K562 (cell line): ENCODE results near the gene RPS19BP1. TPM values are rescaled to one million over a fixed set of nuclear protein-coding genes. Genes with fewer than 3 reads are reported as not detected.

Source experiments
- ATAC-seq: fragments of 200-7000 bp; cut with Tn5 transposase; 3 replicates; pipeline ENCODE4 v1.9.1; 2020; ENCODE audit warnings: moderate library complexity
- BruUV-seq: library from RNA; stranded (reverse); fragments of 400-500 nt; replicated peaks from 2 replicates; lab custom pipeline; 2021; lab: Mats Ljungman, UMichigan
- CTCF ChIA-PET: fragments of 300-600 bp; formaldehyde crosslinking; extraction: SDS; loops from one replicate; lab custom pipeline; 2021; ENCODE audit warnings: low intra/inter-chr PET ratio; lab: Yijun Ruan, JAX
- POLR2A ChIA-PET: fragments of 300-600, 350-650 bp; sonication (Branson Sonifier 250); formaldehyde crosslinking; extraction: SDS; loops from one replicate; lab custom pipeline; 2021; ENCODE audit warnings: antibody characterized with exemption, inconsistent platforms; lab: Yijun Ruan, JAX
- DNase-seq, 4 experiments: peaks; one replicate each; pipeline versions ENCODE4 v3.0.0 to v3.0.0-alpha.2; 2011 to 2018; ENCODE audit warnings: low spot score in 3 of 4, mixed read lengths in 3 of 4; ENCODE audit errors: extremely low read depth in 1 of 4
- FAIRE-seq: peaks from 2 replicates; lab custom pipeline; 2011; peaks lifted over from hg19 to GRCh38; lab: Jason Lieb, UNC
- H2AFZ ChIP-seq: 2 replicates; pipeline ENCODE4 v1.6.0; 2011; ENCODE audit warnings: low read depth, low read length, control low read depth, inconsistent platforms
- H3K27ac ChIP-seq: fragments of 200-600 bp; 3 replicates; pipeline ENCODE4 v1.8.0; 2011; ENCODE audit warnings: low read depth, mild to moderate bottlenecking, control low read depth, inconsistent platforms, low read length, moderate library complexity, mixed read lengths; ENCODE audit errors: extremely low read depth
- H3K27me3 ChIP-seq, 2 experiments: fragments of 300-600 bp in 1 of 2; 2 replicates in 1 of 2; 3 replicates in 1 of 2; pipeline versions ENCODE4 v1.6.0 to v1.8.0; 2011; ENCODE audit warnings: inconsistent platforms in 2 of 2, low read length in 2 of 2, mild to moderate bottlenecking in 1 of 2, mixed read lengths in 1 of 2, moderate library complexity in 1 of 2; ENCODE audit not compliant: control insufficient read depth in 2 of 2, insufficient read depth in 2 of 2
- H3K36me3 ChIP-seq: fragments of 300-600 bp; 3 replicates; pipeline ENCODE4 v1.8.0; 2011; ENCODE audit warnings: mild to moderate bottlenecking, low read length, inconsistent platforms; ENCODE audit not compliant: control insufficient read depth, insufficient read depth
- H3K4me1 ChIP-seq, 2 experiments: fragments of 200-600 bp in 1 of 2; replicated peaks in 1 of 2; 2 replicates in 1 of 2; 3 replicates in 1 of 2; pipeline versions ENCODE4 v1.5.1 to v1.8.0; 2011; ENCODE audit warnings: inconsistent platforms in 2 of 2, low read length in 2 of 2, mild to moderate bottlenecking in 1 of 2, mixed read lengths in 1 of 2, moderate library complexity in 1 of 2; ENCODE audit not compliant: control insufficient read depth in 2 of 2, insufficient read depth in 2 of 2
- H3K4me2 ChIP-seq: 2 replicates; pipeline ENCODE4 v1.6.1; 2011; ENCODE audit warnings: low read length, control low read depth, inconsistent platforms, mixed read lengths; ENCODE audit not compliant: insufficient read depth
- H3K4me3 ChIP-seq: fragments of 200-600 bp; sonication (generic), shearing (Covaris generic); 2 replicates; pipeline ENCODE4 v1.5.1; 2016; ENCODE audit warnings: control low read depth, inconsistent platforms
- H3K79me2 ChIP-seq: fragments of 200-600 bp; 3 replicates; pipeline ENCODE4 v1.8.0; 2011; ENCODE audit warnings: low read length, inconsistent platforms; ENCODE audit not compliant: control insufficient read depth, insufficient read depth
- H3K9ac ChIP-seq, 2 experiments: 2 replicates each; pipeline versions ENCODE4 v1.6.0 to v1.6.1; 2011; ENCODE audit warnings: low read depth in 2 of 2, low read length in 2 of 2, control low read depth in 1 of 2, inconsistent platforms in 1 of 2, mild to moderate bottlenecking in 1 of 2, mixed read lengths in 1 of 2; ENCODE audit not compliant: insufficient read depth in 1 of 2
- H3K9me1 ChIP-seq: one replicate; pipeline ENCODE4 v1.6.0; 2011; ENCODE audit warnings: inconsistent platforms, mild to moderate bottlenecking, low read length, moderate library complexity; ENCODE audit not compliant: control insufficient read depth, insufficient read depth
- H3K9me3 ChIP-seq: replicated peaks from 2 replicates; pipeline ENCODE4 v1.5.1; 2011; ENCODE audit warnings: low read depth, low read length, inconsistent platforms; ENCODE audit not compliant: control insufficient read depth, insufficient read depth
- H4K20me1 ChIP-seq: replicated peaks from 2 replicates; pipeline ENCODE4 v1.6.1; 2011; ENCODE audit warnings: low read length, inconsistent platforms, mixed read lengths; ENCODE audit not compliant: control insufficient read depth, insufficient read depth
- CREB3 ChIP-seq: fragments of 450-650 bp; conservative IDR thresholded peaks from 2 replicates; pipeline ENCODE4 v1.6.1; 2016; ENCODE audit warnings: missing genetic modification characterization, low read depth, mild to moderate bottlenecking, missing compliant biosample characterization, moderate library complexity
- CTCF ChIP-seq, 3 experiments: IDR thresholded peaks in 2 of 3; conservative IDR thresholded peaks in 1 of 3; 2 replicates each; pipeline ENCODE4 v1.5.1; 2011 to 2012; ENCODE audit warnings: low read length in 3 of 3, mild to moderate bottlenecking in 3 of 3, control low read depth in 2 of 3, improper control_type of control experiment in 1 of 3, inconsistent platforms in 1 of 3, low read depth in 1 of 3, mixed read lengths in 1 of 3, moderate library complexity in 1 of 3; ENCODE audit not compliant: insufficient read depth in 2 of 3
- E2F6 ChIP-seq, 2 experiments: IDR thresholded peaks; 2 replicates each; pipeline ENCODE4 v1.6.1; 2011; ENCODE audit warnings: borderline replicate concordance in 1 of 2, control low read depth in 1 of 2, low read depth in 1 of 2, low read length in 1 of 2, mild to moderate bottlenecking in 1 of 2, mixed read lengths in 1 of 2, moderate library complexity in 1 of 2; ENCODE audit not compliant: insufficient read depth in 1 of 2, insufficient read length in 1 of 2, poor library complexity in 1 of 2, severe bottlenecking in 1 of 2; ENCODE audit errors: extremely low read depth in 1 of 2
- EHMT2 ChIP-seq: fragments of 450-650 bp; IDR thresholded peaks from 2 replicates; pipeline ENCODE4 v1.6.1; 2018; ENCODE audit warnings: antibody characterized with exemption
- KDM1A ChIP-seq, 2 experiments: fragments of 450-650 bp; IDR thresholded peaks; 2 replicates each; pipeline ENCODE4 v1.6.1; 2016; ENCODE audit warnings: mild to moderate bottlenecking in 2 of 2
- MYC ChIP-seq, 2 experiments: fragments of 250-450 bp in 1 of 2; sonication (Bioruptor Pico) in 1 of 2; IDR thresholded peaks; 2 replicates each; pipeline versions ENCODE4 v1.5.1 to v1.6.1; 2012 to 2021; ENCODE audit warnings: low read depth in 2 of 2, borderline replicate concordance in 1 of 2, improper control_type of control experiment in 1 of 2, low read length in 1 of 2, mild to moderate bottlenecking in 1 of 2, moderate library complexity in 1 of 2
- NCOA1 ChIP-seq: fragments of 450-650 bp; IDR thresholded peaks from 2 replicates; pipeline ENCODE4 v1.6.1; 2016; ENCODE audit warnings: low read depth
- NRF1 ChIP-seq, 2 experiments: fragments of 450-650 bp; IDR thresholded peaks in 1 of 2; conservative IDR thresholded peaks in 1 of 2; 2 replicates each; pipeline ENCODE4 v1.6.1; 2014; ENCODE audit warnings: mild to moderate bottlenecking in 2 of 2
- SAFB ChIP-seq: fragments of 200-400 bp; formaldehyde crosslinking; IDR thresholded peaks from 2 replicates; pipeline ENCODE4 v1.6.1; 2017; ENCODE audit warnings: low read depth, low read length, borderline replicate concordance
- SMC3 ChIP-seq: conservative IDR thresholded peaks from 2 replicates; pipeline ENCODE4 v1.6.1; 2011; ENCODE audit warnings: low read depth, low read length, improper control_type of control experiment; ENCODE audit not compliant: insufficient read depth
- TSC22D4 ChIP-seq: fragments of 450-650 bp; IDR thresholded peaks from 2 replicates; pipeline ENCODE4 v1.6.1; 2016; ENCODE audit warnings: missing genetic modification characterization, missing biosample characterization, control low read depth
- ZNF766 ChIP-seq: fragments of 200-800 bp; sonication (Bioruptor generic); conservative IDR thresholded peaks from 2 replicates; pipeline ENCODE4 v1.6.1; 2016; ENCODE audit warnings: missing genetic modification characterization, missing compliant biosample characterization
- WGBS: fragments of 100-300 bp; shearing (Covaris generic); methylation state at CpG from one replicate; pipeline ENCODE4 v1.1.6; 2016; ENCODE audit warnings: low coverage, mixed read lengths; ENCODE audit not compliant: insufficient coverage; ENCODE audit errors: missing lambda C conversion rate; 5-methylcytosine and 5-hydroxymethylcytosine counted together
- in situ Hi-C: fragments of 300-500 bp; cut with MboI; formaldehyde crosslinking; loops from 4 replicates; pipeline ENCODE4 v1.15.0; 2018; ENCODE audit warnings: inconsistent platforms, mixed read lengths
- intact Hi-C: fragments of 100-400 bp; cut with micrococcal nuclease; formaldehyde crosslinking; loops from 2 replicates; pipeline ENCODE4 v1.14.2; 2022
- polyA plus RNA-seq, 8 experiments: library from polyadenylated mRNA; depleted of rRNA in 4 of 8; stranded (reverse) in 5 of 8; unstranded in 3 of 8; fragments of >200 nt; fragmentation: Nextera tagmentation in 2 of 8; fragmentation: Illumina TruSeq in 1 of 8; extraction: Ambion mirVana in 2 of 8; extraction: Trizol in 1 of 8; gene quantifications; 2 replicates each; pipeline versions ENCODE4 v1.2.1 to v1.2.3, GENCODE V29; 2011 to 2014; ENCODE audit warnings: inconsistent platforms in 1 of 8, missing spikeins in 1 of 8
- total RNA-seq, 7 experiments: library from RNA; depleted of rRNA in 6 of 7; stranded (reverse); fragments of >200 nt in 6 of 7; fragmentation: Illumina TruSeq in 2 of 7; extraction: Trizol in 2 of 7; gene quantifications; 2 replicates each; pipeline versions ENCODE4 v1.2.1 to v1.2.3, GENCODE V29; 2011 to 2021; ENCODE audit warnings: low replicate concordance in 1 of 7
- TF ChIP-seq, protein P1 (sequence below): sonication (generic); formaldehyde crosslinking; IDR thresholded peaks from 2 replicates; pipeline ENCODE4 v1.9.0; 2022; ENCODE audit warnings: mild to moderate bottlenecking, missing genetic modification reagents
- TF ChIP-seq, protein P2 (sequence below): fragments of 450-650 bp; formaldehyde crosslinking; IDR thresholded peaks from 2 replicates; pipeline ENCODE4 v1.4.0; 2020; ENCODE audit warnings: mild to moderate bottlenecking, moderate library complexity

RPS19BP1 gene
- total and polyA plus RNA-seq, 9 of the 15 experiments (the other 6 are each of a cell fraction or from before 2014, with no cell fraction given): 3.0 to 223 (median 84.3) TPM

DNA sequence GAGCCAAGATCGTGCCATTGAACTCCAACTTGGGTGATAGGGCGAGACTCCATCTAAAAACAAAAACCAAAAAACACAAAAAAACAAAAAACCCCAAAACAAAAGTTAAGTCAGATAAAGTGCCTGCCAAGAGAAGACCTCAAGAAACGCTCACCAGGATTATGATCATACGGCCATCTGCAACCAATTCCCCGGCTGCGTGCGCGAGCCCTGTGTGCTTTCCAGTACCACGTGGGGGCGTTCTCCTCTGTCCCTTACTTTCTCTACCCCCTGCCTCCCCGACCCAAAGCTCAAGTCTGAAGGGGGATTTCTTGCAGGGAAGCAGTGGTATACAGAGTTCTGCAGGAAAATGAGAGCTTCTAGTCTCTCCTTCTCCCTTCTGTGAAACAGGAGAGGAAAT, 10.5 kb upstream of the RPS19BP1 start:
- peaks cover 0 to 6% of the 10 kb centered on the region in 2 experiments; a peak in 1 of 5 replicates for H3K4me1 ChIP-seq
- H3K27me3 ChIP-seq: peaks cover 0 to 22% of the 10 kb centered on the region in 2 experiments; a peak in 1 of 5 replicates
- no peak overlapping the region for H3K9ac ChIP-seq
- in situ Hi-C loops: loop anchor here (5.0 kb wide), 2 partner anchors 489 to 809 kb away; no protein-coding TSS in a partner anchor
- DNase-seq (peak; percentile 36 to 67 (median 54)), ATAC-seq (peak; percentile 91), FAIRE-seq (peak; percentile 84)
- ChIA-PET CTCF (no interaction called here), POLR2A (interaction anchor here (0.6 to 1.0 kb wide), 3 partner anchors 65 to 501 kb away, joined by 3 read pairs; no protein-coding TSS in a partner anchor)
- no peaks in the 10 kb centered on the region for H4K20me1 ChIP-seq
- H3K4me3 ChIP-seq: no peak overlapping the region
- H3K9me1 ChIP-seq: no peaks in the 10 kb centered on the region
- BruUV-seq: no TSS peak
- no peak overlapping the region for H2AFZ ChIP-seq
- WGBS: 16% methylated on average over 11 of the region's 11 CpGs
- H3K36me3 ChIP-seq: no peaks in the 10 kb centered on the region
- no peaks in the 10 kb centered on the region for H3K9me3 ChIP-seq
- no peak overlapping the region for H3K4me2 ChIP-seq
- intact Hi-C loops: loop anchor here (10.0 kb wide), 1 partner anchor 802 kb away; the partner anchor contains the start of gene ADSL
- H3K27ac ChIP-seq: no peak overlapping the region
- H3K79me2 ChIP-seq: no peaks in the 10 kb centered on the region
- TF ChIP-seq CTCF (IDR thresholded peaks at IDR 0.05 in 2 of 3, conservative IDR thresholded peaks at IDR 0.05 in 1 of 3; ENCODE audit: insufficient read depth in 2 of 3, low read depth in 1 of 3, low read length in 3 of 3): peak; percentile 61 to 71 (median 68)
- TF ChIP-seq KDM1A (IDR thresholded peaks at IDR 0.05): no peak
- 0 out of 2 replicates have a peak, but pooled peaks have one; percentile 56 for TF ChIP-seq EHMT2
- TF ChIP-seq CREB3 (tag): no peak
- TF ChIP-seq, protein P1, sequence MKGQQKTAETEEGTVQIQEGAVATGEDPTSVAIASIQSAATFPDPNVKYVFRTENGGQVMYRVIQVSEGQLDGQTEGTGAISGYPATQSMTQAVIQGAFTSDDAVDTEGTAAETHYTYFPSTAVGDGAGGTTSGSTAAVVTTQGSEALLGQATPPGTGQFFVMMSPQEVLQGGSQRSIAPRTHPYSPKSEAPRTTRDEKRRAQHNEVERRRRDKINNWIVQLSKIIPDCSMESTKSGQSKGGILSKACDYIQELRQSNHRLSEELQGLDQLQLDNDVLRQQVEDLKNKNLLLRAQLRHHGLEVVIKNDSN (CRISPR knock-in tag): peak; percentile 55; the same call in 1 of the 2 replicates
- TF ChIP-seq MYC (IDR thresholded peaks at IDR 0.05; ENCODE audit: low read depth, low read length): peak; percentile 40; the same call in 1 of the 2 replicates
- TF ChIP-seq MYC (CRISPR knock-in tag; IDR thresholded peaks at IDR 0.05; ENCODE audit: borderline replicate concordance, low read depth): no peak
- peak; percentile 13 to 15; a peak in 1 of 4 replicates for TF ChIP-seq NRF1 (conservative IDR thresholded peaks at IDR 0.05 in 1 of 2, IDR thresholded peaks at IDR 0.05 in 1 of 2)
- peak in 1 of 2 experiments; percentile 51 for TF ChIP-seq E2F6 (IDR thresholded peaks at IDR 0.05; ENCODE audit: borderline replicate concordance in 1 of 2, extremely low read depth in 1 of 2, insufficient read depth in 1 of 2, insufficient read length in 1 of 2, low read depth in 1 of 2, low read length in 1 of 2, poor library complexity in 1 of 2, severe bottlenecking in 1 of 2)
- TF ChIP-seq SMC3: peak; percentile 73
- TF ChIP-seq SAFB: no peak
- TF ChIP-seq TSC22D4 (tag): no peak
- no peak for TF ChIP-seq NCOA1
- TF ChIP-seq, protein P2, sequence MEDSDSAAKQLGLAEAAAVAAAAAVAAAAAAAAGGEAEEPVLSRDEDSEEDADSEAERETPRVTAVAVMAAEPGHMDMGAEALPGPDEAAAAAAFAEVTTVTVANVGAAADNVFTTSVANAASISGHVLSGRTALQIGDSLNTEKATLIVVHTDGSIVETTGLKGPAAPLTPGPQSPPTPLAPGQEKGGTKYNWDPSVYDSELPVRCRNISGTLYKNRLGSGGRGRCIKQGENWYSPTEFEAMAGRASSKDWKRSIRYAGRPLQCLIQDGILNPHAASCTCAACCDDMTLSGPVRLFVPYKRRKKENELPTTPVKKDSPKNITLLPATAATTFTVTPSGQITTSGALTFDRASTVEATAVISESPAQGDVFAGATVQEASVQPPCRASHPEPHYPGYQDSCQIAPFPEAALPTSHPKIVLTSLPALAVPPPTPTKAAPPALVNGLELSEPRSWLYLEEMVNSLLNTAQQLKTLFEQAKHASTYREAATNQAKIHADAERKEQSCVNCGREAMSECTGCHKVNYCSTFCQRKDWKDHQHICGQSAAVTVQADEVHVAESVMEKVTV (CRISPR knock-in tag): 0 out of 2 replicates have a peak, but pooled peaks have one; percentile 23
- TF ChIP-seq ZNF766 (CRISPR knock-in tag): peak; percentile 91
